ENCODE data around the gene HOXD9.

HOXD9 gene

DNA sequence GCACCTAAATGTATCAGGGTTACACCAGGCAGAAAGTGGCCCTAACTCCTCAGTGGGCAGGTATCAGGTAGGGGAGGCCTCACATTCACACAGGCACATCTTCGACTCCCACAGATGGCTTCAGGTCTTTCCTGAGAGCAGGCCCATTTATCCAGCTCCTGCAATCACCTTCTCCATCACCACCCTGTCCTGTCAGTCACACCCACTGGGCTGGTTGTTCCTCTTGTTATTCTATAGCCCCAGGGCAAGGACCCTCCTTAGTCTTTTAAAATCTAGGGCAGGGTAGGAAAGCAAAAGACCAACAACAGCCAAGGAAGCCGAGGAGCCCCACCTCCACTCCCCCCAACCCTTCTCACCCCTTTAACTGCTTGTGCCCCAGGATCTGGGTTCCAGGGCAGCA, 19.8 kb downstream of the HOXD9 start:
- Histone ChIP-seq H3K36me3 (ENCODE audit: insufficient read depth, low read length) (no peaks in the 10 kb centered on the region), H2AFZ (ENCODE audit: low read depth, low read length) (no peak overlapping the region), H3K9me3 (ENCODE audit: low read length) (peaks cover 9% of the 10 kb centered on the region), H3K4me3 (ENCODE audit: low read length) (no peak overlapping the region), H3K4me1 (ENCODE audit: insufficient read depth, low read length) (no peaks in the 10 kb centered on the region), H3K27me3 (ENCODE audit: insufficient read depth, low read length) (peaks cover 88% of the 10 kb centered on the region)

DNA sequence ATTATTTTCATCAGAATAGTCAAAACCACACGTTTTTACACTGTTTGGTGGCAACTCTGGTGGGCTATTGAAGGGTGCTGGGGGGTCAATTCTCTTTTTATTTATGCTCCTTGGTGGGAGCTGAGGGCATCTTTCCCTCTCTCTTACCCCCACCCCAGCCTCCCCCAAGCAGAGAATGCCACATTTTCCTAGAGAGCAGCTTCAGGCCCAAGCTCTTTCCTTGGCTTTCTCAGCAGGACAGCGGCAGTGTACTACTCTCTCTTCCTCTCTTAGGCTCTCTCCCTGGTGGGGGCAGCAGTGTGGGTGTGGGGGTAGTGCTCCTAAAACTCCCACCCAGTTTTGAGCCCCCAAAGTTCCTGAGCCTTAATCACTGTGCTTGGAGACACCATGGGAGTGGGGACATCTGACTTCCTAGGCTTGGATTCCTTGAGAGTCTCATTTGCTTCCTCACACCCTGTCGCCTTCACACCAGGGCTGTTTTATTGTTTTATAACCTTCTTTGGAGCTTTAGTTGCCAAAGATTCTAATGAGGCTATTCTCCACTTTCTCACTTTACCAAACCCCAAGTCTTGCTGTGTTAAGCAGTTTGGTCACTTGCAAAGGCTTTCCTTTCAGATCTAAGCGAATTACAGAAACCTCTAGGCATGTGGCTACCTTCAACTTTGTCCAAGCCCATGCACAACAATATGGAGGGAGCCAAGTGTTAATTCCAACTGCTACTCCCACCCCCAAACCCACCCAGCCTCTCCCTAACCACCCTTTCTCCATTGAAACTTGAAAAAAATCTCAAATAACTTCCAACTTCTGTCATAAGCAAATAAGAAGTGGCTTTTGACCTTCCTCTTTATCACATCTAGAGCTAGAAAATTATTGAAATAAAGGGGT, 22.8 kb downstream of the HOXD9 start:
- Histone ChIP-seq H3K36me3 (ENCODE audit: insufficient read depth, low read length) (no peaks in the 10 kb centered on the region), H3K4me3 (ENCODE audit: low read length) (no peak overlapping the region), H3K9me3 (ENCODE audit: low read length) (no peaks in the 10 kb centered on the region), H2AFZ (ENCODE audit: low read depth, low read length) (no peak overlapping the region), H3K27me3 (ENCODE audit: insufficient read depth, low read length) (peaks cover 88% of the 10 kb centered on the region), H3K4me1 (ENCODE audit: insufficient read depth, low read length) (no peaks in the 10 kb centered on the region)

DNA sequence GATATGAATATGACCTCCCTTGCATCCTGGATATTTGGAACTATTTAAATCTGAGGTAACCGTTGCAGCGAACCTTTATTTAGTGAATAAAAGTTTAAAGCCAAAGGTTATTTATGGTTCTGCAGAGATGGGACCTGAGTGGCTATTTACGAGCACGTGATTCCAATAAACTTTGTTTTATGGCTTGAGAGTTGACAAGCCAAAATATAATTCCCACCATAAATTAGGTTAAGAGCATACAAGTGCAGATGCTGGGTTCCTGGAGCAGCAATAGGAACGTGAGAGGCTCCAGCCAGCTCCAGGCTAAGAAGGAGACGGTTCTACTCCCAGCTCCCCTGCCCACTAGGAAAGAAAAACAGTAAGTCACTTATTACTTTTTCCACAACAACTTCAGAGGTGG, 23.6 kb downstream of the HOXD9 start:
- no peak overlapping the region for H2AFZ ChIP-seq (ENCODE audit: low read depth, low read length)
- peaks cover 91% of the 10 kb centered on the region for H3K27me3 ChIP-seq (ENCODE audit: insufficient read depth, low read length)
- H3K36me3 ChIP-seq (ENCODE audit: insufficient read depth, low read length): no peaks in the 10 kb centered on the region
- H3K4me1 ChIP-seq (ENCODE audit: insufficient read depth, low read length): no peaks in the 10 kb centered on the region
- H3K9me3 ChIP-seq (ENCODE audit: low read length): no peaks in the 10 kb centered on the region
- no peak overlapping the region for H3K4me3 ChIP-seq (ENCODE audit: low read length)

DNA sequence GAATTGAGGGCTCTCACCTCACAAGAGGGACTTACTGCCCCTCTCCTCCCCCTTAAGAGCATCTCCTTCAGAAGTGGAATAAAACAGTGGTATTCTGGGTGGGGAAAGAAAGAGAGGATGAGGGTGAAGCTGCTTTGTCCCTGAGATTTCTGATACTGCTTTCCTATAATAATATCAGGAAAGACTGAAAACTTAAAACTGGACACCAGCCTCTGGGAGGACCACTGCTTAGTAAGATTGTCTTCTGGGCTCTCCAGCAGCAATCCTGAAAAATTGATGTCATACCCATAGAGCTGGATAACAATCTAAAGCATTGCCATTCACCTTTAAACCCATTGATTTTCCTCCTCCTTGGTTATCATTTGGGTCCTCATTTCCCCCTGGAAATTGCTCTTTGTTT, 24.1 kb downstream of the HOXD9 start:
- no peaks in the 10 kb centered on the region for H3K4me1 ChIP-seq (ENCODE audit: insufficient read depth, low read length)
- no peaks in the 10 kb centered on the region for H3K36me3 ChIP-seq (ENCODE audit: insufficient read depth, low read length)
- no peaks in the 10 kb centered on the region for H3K9me3 ChIP-seq (ENCODE audit: low read length)
- no peak overlapping the region for H2AFZ ChIP-seq (ENCODE audit: low read depth, low read length)
- no peak overlapping the region for H3K4me3 ChIP-seq (ENCODE audit: low read length)
- peaks cover 91% of the 10 kb centered on the region for H3K27me3 ChIP-seq (ENCODE audit: insufficient read depth, low read length)

DNA sequence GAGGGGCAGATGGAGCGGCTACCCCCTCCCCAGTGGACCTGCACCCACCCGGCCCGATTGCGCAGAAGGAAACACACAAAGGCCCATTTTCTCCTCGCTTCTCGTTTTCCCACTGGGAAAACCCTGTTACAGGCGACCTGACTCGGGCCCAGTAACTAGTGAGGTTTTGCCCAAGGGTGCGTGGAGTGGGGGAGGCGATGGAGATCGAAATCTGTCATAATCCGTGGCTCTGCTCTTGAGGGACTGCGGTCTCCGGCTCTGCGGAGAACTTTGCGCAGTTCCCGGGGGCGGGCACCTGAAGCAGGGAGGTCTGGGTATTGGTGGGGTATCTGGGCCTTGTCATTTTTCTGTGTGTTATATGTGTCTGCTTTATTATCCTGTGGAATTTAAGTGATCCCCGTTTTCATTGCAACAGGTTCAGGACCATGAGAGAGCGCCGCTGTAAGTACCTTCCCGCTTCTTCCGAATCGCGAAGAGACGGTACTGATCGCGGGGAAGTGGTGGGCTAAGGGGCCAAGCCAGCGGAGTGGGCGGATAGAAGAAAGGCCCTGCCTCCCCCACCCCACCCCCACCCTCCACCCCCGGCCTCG, 24.8 kb downstream of the HOXD9 start:
- Histone ChIP-seq H3K4me3 (ENCODE audit: low read length) (no peak overlapping the region), H3K36me3 (ENCODE audit: insufficient read depth, low read length) (no peaks in the 10 kb centered on the region), H2AFZ (ENCODE audit: low read depth, low read length) (no peak overlapping the region), H3K4me1 (ENCODE audit: insufficient read depth, low read length) (no peaks in the 10 kb centered on the region), H3K27me3 (ENCODE audit: insufficient read depth, low read length) (peaks cover 92% of the 10 kb centered on the region), H3K9me3 (ENCODE audit: low read length) (no peaks in the 10 kb centered on the region)

DNA sequence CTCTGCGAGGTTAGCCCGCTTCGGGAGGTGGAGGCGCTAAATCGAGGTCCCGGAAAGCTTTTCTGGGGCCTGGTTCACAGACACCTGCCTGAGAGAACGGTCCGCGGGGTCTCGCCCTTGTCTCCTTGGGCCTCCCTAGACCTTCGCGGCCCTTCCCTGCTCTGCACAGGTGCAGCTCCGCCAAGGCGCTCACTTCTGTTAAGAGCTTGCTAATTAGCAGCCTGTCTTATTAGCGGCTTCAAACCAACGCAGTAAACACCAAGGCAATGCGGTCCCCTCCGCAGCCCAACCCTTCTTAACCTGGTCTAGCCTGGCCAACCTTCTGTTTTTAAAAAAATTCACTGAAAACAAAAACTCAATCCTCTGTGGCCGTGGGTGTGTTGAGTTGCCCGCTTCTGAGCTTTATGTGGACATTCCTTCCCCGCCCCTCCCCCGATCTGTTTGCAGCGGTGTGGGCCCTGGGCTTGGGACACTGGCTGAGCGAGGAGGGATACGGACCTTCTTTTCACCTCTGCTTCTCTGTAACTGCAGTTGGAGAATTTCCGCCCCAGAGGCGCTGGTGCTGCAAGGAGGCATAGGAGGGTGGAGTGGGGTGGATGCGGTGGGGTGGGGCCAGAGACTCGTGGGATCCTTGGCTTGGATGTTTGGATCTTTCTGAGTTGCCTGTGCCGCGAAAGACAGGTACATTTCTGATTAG, 25.4 kb downstream of the HOXD9 start:
- H3K9me3 ChIP-seq (ENCODE audit: low read length): no peaks in the 10 kb centered on the region
- H2AFZ ChIP-seq (ENCODE audit: low read depth, low read length): no peak overlapping the region
- no peaks in the 10 kb centered on the region for H3K4me1 ChIP-seq (ENCODE audit: insufficient read depth, low read length)
- H3K4me3 ChIP-seq (ENCODE audit: low read length): no peak overlapping the region
- H3K27me3 ChIP-seq (ENCODE audit: insufficient read depth, low read length): peaks cover 92% of the 10 kb centered on the region
- H3K36me3 ChIP-seq (ENCODE audit: insufficient read depth, low read length): no peaks in the 10 kb centered on the region

DNA sequence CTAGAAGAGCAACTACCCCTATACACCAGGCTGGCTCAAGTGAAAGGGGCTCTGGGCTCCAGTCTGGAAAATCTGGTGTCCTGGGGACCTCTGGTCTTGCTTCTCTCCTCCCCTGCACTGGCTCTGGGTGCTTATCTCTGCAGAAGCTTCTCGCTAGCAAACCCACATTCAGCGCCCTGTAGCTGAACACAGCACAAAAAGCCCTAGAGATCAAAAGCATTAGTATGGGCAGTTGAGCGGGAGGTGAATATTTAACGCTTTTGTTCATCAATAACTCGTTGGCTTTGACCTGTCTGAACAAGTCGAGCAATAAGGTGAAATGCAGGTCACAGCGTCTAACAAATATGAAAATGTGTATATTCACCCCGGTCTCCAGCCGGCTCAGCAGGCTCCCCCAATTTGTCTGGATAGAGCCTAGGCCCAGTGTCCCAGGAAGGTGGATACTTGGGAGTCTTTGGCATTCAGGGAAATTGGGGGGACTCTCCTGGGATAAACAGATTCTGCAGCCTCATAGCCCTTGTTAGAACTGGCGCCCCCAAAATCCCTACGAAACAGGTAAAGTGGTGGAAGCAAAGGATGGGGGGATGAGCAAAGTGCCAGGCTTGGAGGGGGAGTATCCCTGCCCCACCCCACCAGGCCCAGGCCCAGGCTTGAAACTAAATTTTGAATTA, 26.4 kb downstream of the HOXD9 start:
- H3K4me3 ChIP-seq (ENCODE audit: low read length): no peak overlapping the region
- no peak overlapping the region for H2AFZ ChIP-seq (ENCODE audit: low read depth, low read length)
- H3K4me1 ChIP-seq (ENCODE audit: insufficient read depth, low read length): no peaks in the 10 kb centered on the region
- peaks cover 93% of the 10 kb centered on the region for H3K27me3 ChIP-seq (ENCODE audit: insufficient read depth, low read length)
- no peaks in the 10 kb centered on the region for H3K9me3 ChIP-seq (ENCODE audit: low read length)
- H3K36me3 ChIP-seq (ENCODE audit: insufficient read depth, low read length): no peaks in the 10 kb centered on the region

DNA sequence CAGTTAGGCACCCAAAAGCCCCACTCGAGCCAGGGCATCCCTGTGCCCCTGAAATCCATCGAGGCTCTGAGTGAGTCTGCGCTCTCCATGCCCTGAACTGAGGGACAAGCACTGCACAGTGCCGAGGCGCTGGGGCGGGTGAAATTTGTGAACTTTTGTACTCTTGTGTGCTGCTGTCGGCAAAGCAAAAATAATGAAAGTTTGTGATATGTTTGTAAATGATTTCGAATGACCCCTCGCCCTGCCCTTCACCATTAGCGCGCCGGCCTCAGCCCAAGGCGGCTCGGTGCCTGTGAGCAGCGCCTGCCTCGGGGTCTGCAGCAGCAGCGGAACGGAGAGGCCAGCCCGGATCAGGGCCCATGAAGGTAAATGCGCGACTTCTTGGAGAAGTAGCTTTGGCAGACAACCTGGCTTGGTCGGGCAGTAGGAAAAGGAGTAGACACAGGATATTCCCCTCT, 27.0 kb downstream of the HOXD9 start:
- H3K36me3 ChIP-seq (ENCODE audit: insufficient read depth, low read length): no peaks in the 10 kb centered on the region
- peaks cover 95% of the 10 kb centered on the region for H3K27me3 ChIP-seq (ENCODE audit: insufficient read depth, low read length)
- no peak overlapping the region for H3K4me3 ChIP-seq (ENCODE audit: low read length)
- no peaks in the 10 kb centered on the region for H3K4me1 ChIP-seq (ENCODE audit: insufficient read depth, low read length)
- no peaks in the 10 kb centered on the region for H3K9me3 ChIP-seq (ENCODE audit: low read length)
- no peak overlapping the region for H2AFZ ChIP-seq (ENCODE audit: low read depth, low read length)

DNA sequence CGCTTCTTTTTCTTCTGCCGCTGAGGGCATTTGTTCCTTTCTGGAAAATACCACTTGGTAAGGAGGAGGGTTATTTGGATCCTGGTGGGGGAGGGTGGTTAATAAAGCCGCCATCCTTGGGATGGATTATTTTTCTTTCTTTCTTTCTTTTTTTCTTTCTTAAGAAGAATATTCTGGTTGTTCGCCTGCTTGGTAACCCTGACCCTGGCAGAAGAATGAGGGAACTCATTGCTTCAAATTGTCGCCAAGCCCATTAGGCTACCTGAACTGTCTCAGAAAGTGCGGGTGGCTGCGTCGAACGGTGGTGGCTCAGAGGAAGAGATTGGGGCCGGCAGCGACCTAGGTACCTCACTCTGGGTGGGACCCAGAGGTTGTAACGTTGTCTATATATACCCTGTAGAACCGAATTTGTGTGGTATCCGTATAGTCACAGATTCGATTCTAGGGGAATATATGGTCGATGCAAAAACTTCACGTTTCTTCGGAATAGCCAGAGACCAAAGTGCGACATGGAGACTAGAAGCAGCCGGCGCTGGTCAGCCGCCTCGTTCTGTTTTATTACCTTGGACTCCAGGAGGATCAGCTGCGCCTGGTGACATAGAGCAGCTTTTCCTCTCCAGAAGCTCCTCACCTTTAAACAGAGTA, 27.5 kb downstream of the HOXD9 start:
- H3K9me3 ChIP-seq (ENCODE audit: low read length): no peaks in the 10 kb centered on the region
- no peaks in the 10 kb centered on the region for H3K36me3 ChIP-seq (ENCODE audit: insufficient read depth, low read length)
- no peak overlapping the region for H2AFZ ChIP-seq (ENCODE audit: low read depth, low read length)
- no peak overlapping the region for H3K4me3 ChIP-seq (ENCODE audit: low read length)
- H3K27me3 ChIP-seq (ENCODE audit: insufficient read depth, low read length): peaks cover 96% of the 10 kb centered on the region
- no peaks in the 10 kb centered on the region for H3K4me1 ChIP-seq (ENCODE audit: insufficient read depth, low read length)

DNA sequence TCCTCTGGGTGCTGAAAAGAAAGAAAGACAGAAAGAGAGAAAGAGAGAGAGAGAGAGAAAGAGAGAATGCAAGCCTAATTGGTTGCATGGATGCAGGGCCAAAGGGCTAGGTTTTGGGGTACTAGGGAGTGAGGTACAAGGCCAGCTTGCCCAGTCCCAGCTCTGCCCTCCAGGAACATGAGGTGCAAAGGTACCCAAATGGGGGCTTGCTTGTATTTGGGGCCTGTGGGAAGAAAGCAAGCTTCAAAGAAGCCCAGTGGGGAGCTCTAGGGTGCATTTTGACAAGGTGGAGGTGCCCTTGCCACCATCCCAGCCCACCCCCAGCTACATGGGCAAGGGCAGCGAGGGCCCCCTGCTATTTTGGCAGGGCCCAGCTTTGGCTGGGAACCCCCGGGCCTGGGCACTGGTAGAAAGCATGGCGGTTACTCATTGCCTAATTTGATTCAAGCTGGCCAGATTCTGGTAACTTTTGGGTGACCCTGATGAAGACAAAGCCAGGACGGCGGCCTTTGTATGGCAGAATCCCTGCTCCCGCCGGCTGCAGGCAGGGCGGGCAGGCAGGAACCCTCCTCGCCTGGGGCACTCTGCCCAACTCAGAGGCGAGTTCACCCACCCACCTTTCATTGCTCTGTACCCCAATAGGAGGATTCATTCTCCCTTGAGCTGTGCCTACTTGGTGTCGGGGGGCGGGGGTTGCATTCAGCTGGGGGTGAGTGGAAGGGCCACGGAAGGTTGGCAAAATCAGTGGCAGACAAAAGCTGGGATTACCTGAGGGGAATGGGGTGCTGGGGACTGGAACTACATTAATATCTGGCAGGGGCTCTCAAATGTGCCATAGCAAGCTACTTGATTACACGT, 28.3 kb downstream of the HOXD9 start:
- Histone ChIP-seq H2AFZ (ENCODE audit: low read depth, low read length) (no peak overlapping the region), H3K9me3 (ENCODE audit: low read length) (no peaks in the 10 kb centered on the region), H3K36me3 (ENCODE audit: insufficient read depth, low read length) (no peaks in the 10 kb centered on the region), H3K4me3 (ENCODE audit: low read length) (no peak overlapping the region), H3K27me3 (ENCODE audit: insufficient read depth, low read length) (peaks cover 96% of the 10 kb centered on the region), H3K4me1 (ENCODE audit: insufficient read depth, low read length) (no peaks in the 10 kb centered on the region)

DNA sequence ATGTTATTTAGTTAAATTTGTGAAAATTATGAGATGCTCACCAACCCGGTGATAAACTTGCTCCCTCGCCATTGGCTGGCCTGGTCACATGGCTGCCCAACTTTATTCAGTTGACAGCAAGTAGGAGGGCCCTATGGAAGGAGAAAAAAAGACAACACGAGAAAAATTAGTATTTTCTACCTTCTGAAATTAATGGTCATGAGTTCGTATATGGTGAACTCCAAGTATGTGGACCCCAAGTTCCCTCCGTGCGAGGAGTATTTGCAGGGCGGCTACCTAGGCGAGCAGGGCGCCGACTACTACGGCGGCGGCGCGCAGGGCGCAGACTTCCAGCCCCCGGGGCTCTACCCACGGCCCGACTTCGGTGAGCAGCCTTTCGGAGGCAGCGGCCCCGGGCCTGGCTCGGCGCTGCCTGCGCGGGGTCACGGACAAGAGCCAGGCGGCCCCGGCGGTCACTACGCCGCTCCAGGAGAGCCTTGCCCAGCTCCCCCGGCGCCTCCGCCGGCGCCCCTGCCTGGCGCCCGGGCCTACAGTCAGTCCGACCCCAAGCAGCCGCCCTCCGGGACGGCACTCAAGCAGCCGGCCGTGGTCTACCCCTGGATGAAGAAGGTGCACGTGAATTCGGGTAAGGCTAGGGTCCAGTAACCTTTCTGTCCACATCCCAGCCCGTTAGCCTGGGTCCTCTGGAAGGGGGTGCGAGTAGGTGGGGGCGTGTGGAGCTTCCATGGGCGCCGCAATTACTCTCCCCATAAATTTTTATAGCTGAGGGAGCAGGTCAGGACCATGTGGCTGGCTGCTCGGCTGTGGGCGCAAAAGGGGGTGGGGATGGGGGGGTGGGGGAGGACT, 29.1 kb downstream of the HOXD9 start, which contains the start of gene HOXD4:
Gene HOXD4 (plus strand): TSS at position 109 of the 846 bp plus-strand sequence. CDS start 84 bp downstream, at position 193.
- no peaks in the 10 kb centered on the region for H3K4me1 ChIP-seq (ENCODE audit: insufficient read depth, low read length)
- H3K9me3 ChIP-seq (ENCODE audit: low read length): no peaks in the 10 kb centered on the region
- H3K4me3 ChIP-seq (ENCODE audit: low read length): no peak within 1 kb of the TSS
- no peak within 1 kb of the TSS for H2AFZ ChIP-seq (ENCODE audit: low read depth, low read length)
- H3K27me3 ChIP-seq (ENCODE audit: insufficient read depth, low read length): peaks cover 96% of the 10 kb centered on the region
- no peaks in the 10 kb centered on the region for H3K36me3 ChIP-seq (ENCODE audit: insufficient read depth, low read length)
